ENCODE data around the gene LSM14B.

LSM14B gene

GRCh38 chr20:62164879-62165761, 42.8 kb downstream of the LSM14B start:
- DNase-seq, result no peak

- DNase-seq, result no peak
These were observed 43.6 kb downstream of the LSM14B start for GRCh38 chr20:62165762-62166399.

DNA sequence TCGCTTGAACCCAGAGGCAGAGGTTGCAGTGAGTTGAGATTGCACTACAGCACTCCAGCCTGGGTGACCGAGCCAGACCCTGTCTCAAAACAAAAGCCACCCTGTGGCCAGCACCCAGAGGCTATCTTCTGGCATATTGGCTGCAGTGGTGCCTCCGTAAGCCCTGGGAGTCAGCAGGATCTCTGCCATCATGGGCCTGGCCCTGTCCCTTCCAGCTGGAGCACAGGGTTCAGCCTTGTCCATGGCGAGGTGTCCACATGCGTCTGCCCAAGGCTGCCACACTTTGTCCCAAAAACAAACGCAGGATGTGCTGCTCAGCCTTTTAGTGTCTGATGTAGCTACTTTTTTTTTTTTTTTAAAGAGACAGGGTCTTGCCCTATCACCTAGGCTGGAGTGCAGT, 45.2 kb downstream of the LSM14B start:
- DNase-seq, result no peak

- no peak for DNase-seq
These were observed 45.8 kb downstream of the LSM14B start for GRCh38 chr20:62168061-62168460.

DNA sequence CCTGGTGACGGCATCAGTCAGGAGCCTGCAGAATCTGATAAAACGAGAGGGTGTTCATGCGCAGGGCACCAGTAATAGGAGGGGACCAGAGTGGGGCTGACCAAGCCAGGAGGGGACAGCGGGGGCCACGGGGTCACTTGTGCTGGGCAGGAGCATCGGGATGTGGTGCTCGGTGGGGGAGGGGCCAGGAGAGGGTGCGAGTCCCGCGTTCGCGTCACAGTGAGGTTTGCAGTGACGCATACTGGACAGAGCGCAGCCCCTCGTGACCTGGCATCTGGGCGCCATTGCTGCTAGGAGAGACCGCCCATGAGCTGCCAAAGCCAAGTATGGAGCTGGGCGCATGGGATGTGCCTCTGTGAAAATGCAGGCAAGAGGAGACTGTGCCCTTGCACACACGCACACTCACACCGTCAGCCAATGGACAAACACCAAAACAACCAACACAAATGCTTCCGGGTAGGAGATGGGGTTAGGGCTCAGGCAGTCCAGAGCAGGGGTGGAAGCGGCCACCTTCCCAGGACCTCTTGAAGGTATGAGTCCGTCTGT, 46.7 kb downstream of the LSM14B start:
- no peak for DNase-seq

- DNase-seq, result no peak
These were observed 48.3 kb downstream of the LSM14B start for GRCh38 chr20:62170536-62170935.

DNA sequence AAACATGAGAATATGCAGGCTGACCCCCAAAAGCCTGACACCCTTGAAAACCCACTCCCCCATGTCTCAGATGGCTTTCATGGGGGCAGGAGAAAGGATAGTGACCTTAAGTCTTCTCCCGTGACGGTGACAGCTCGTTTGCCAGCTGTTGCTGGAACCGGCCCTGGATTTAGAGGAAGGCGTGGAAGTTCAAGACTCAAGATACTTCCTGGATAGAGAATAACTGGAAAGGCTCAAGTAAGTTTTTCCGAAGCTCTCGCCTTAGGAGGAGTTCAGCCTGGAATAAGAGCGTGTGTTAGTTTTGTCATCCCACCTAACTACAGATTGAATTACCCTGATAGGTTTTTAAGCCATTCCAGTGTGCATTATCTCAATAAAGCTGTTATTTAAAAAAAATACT, 49.0 kb downstream of the LSM14B start:
- DNase-seq, result no peak

- no peak for DNase-seq
These were observed 50.4 kb downstream of the LSM14B start for GRCh38 chr20:62172666-62173065.

- no peak for DNase-seq
These were observed 51.9 kb downstream of the LSM14B start for GRCh38 chr20:62174021-62174804.

DNA sequence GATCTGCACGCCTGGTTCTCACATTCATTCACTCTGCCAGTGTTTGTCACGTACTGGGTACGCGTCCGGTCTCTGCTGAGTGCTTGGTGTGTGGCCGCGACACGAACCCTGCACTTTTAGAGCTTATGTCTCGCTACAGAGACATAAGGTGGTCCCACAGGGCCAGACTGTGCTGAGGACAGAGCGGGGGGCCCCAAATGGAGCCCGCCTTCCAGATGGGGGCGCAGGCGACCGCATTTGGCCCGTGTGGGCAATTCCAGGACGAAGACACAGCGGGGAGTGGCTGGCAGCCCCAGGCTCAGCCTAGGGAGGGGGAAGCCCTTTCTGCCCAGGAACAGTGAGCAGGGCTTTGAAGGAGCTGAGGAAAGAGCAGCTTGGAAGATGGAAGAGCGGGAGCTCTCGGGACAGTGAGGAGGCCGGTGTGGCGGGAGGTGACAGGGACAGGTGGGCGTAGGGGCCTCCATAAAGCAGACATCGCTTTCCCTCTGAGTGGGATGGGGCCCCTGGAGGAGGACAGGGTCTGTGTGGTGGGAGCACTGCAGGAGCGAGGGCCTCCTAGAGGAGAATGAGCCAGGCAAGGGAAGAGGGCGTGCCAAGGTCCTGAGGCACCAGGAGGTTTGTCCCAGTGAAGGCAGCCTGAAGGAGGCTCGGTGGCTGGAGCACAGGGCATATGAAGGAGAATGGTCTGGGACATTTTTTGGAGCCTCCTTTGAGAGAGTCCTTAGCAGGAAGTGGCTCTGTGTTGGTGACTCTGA, 52.8 kb downstream of the LSM14B start:
- DNase-seq, result no peak

DNA sequence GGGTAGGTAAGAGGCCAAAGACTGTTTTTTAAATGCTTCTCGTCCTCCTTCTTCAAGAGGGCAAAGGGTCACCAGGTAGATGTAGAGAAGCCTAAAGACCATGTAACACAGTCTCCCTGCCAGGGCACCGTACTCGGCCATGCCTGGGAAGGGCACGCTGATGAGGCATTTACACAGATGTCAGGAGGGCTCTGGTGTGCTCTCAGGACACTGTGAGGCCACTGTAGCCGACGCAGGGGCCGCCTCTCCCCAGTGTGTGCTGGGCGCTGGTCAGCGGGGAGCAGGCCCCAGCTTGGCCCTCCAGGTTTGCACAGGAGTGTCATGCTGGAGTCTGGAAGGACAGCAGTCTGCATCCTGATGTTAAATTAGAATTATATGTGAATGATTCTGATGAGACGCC, 53.4 kb downstream of the LSM14B start:
- DNase-seq, result no peak

DNA sequence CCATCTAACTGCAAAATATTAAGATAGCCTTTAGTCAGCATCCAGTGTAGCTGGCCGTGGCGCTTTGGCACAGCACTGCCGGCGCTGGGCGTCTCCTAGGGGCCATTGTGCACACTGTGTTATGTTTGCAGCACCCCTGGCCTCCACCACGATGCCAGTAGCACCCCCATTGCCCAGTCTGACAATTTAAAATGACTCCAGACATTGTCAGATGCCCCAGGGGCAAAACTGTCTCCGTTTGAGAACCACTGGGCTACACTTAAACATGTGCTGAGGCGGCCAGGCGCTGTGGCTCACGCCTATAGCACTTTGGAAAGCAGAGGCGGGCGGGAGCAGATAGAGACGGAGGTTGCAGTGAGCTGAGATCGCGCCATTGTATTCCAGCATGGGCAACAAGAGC, 54.6 kb downstream of the LSM14B start:
- no peak for DNase-seq

DNA sequence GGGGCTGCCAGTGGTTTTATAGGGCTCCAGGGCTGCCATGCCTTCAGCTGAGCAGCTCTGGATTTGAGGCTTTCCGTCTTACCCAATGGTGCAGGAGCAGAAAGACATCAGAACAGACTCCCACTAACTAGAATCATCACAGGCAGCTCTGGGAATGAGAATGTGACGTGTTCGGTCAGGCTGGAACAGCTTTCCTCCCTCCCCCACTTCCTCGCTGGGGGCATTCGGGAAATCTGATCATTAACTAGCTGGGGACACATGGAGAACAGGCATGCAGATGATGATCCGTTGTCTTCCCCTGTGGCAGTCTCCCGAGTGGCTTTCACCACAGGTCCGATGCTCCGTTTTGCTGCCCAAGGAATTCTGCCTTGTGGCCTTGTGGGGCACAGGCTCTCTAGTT, 55.0 kb downstream of the LSM14B start:
- no peak for DNase-seq

- no peak for DNase-seq
These were observed 56.3 kb downstream of the LSM14B start for GRCh38 chr20:62178316-62179161.

GRCh38 chr20:62179162-62179504, 56.9 kb downstream of the LSM14B start:
- DNase-seq, result no peak

DNA sequence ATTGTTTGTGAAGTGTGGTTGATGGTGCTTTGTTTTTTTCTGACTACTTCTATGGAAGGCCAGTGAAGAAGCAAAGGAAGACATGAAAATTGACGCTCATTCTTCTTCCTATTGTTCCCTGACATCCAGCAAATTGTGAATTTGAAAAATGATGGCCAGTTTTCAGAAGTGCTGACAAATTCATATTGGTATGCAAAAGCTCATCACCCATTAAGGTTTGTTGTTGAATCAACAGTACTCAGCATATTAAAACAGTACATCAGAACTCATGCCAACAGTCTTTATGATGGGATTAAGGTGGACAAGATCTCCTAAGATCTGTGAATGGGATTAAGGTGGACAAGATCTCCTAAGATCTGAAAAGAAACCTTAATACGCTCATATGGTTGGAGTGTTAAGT, 59.5 kb downstream of the LSM14B start:
- DNase-seq, result no peak

DNA sequence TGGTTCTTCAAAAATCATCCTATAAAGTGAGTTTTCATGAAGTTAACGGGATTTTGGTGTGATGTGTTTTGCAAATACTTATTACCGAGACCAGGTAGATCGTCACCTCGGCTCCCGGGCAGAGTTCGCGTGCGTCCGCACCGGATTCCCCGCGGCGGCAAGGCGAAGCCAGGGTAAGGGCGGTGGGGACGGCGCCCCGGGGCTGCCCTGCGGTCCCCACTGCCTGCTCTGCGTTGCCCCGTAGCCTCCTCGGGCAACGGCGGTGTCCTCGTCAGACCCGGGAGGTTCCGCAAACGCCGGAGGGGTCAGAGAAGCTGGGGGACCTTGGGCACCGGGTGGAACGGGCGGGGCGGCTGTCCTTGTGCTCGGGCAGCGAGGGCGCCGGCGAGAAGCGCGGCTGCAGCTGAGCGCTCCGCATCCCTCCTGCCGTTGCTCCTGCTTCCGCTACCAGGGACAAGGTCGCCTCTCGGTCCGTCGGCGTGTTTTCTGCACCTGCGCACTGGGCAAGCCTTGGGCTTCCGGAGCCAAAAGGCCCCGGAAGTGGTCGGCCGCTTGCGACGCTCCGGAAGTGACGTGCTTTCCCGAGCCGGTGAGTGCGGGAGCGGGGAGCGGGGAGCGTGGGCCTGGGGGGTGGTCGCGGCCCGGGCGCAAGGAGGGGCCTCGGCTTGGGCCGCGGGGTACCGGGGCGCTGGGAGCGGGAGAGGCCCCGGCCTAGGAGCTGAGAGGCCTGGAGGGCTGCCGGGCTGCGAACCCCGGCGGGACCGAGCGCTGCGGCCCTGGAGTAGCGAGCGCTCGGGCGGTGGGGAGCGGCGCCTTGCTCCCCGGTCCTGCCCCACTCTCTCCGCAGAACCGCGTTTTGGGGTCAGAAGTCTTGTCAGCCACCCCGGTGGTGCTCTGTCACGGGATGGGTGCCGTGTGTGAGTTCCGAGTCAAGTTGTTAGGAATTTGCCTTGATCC, 60.5 kb downstream of the LSM14B start, which contains the start of gene MTG2:
Gene MTG2, plus strand, starts transcription at position 560 of the 957 bp plus-strand sequence. CDS start 10,393 bp downstream, outside the sequence.
- DNase-seq, result peak; percentile 92

- DNase-seq, result peak; percentile 28
These were observed 61.3 kb downstream of the LSM14B start for GRCh38 chr20:62183426-62184142.
